Diencephalon (tissue), 1 donor: ENCODE data around the gene GABRA6. TPM values are rescaled to one million over a fixed set of nuclear protein-coding genes. Genes with fewer than 3 reads are reported as not detected.

Experiments
- total RNA-seq: library from RNA; depleted of rRNA; stranded (reverse); fragments of >200 nt; gene quantifications from one replicate; pipeline ENCODE4 v1.2.3, GENCODE V29; 2014

Gene GABRA6
- 0.23 TPM for total RNA-seq

GRCh38 chr5:161685461-161685860 is at the start of gene GABRA6:
TSS of gene GABRA6 (plus strand) at chr5:161685721. CDS start at chr5:161685990, 269 bp downstream.

Other genes starting within 250 kb of the GABRA6 start
- gene GABRB2, start 139.0 kb upstream of the GABRA6 start, total RNA-seq = 117 TPM
- gene GABRA1, start 162.4 kb downstream of the GABRA6 start, total RNA-seq = 76.6 TPM